Measurements from ENCODE around the gene SLC39A3.

The SLC39A3 gene

GRCh38 chr19:2744113-2744512, 4.3 kb upstream of the SLC39A3 start:
- DNase-seq, result no peak

- DNase-seq, result no peak
Observed at GRCh38 chr19:2743099-2743498, 3.3 kb upstream of the SLC39A3 start.

- DNase-seq, result no peak
Observed at GRCh38 chr19:2740314-2740656, 468 bp upstream of the SLC39A3 start.

GRCh38 chr19:2736550-2737190, 3.1 kb downstream of the SLC39A3 start:
- no peak for DNase-seq

- DNase-seq, result no peak
Observed at GRCh38 chr19:2735374-2735773, 4.4 kb downstream of the SLC39A3 start.

- no peak for DNase-seq
Observed at GRCh38 chr19:2734589-2735288, 5.1 kb downstream of the SLC39A3 start.

GRCh38 chr19:2733930-2734588, 5.8 kb downstream of the SLC39A3 start:
- no peak for DNase-seq

GRCh38 chr19:2732883-2733282, 6.9 kb downstream of the SLC39A3 start:
- DNase-seq, result no peak

- DNase-seq, result no peak
Observed at GRCh38 chr19:2732157-2732725, 7.6 kb downstream of the SLC39A3 start.

- DNase-seq, result no peak
Observed at GRCh38 chr19:2731181-2731995, 8.4 kb downstream of the SLC39A3 start.

GRCh38 chr19:2729943-2730818, 9.6 kb downstream of the SLC39A3 start:
- DNase-seq, result no peak

- DNase-seq, result no peak
Observed at GRCh38 chr19:2728783-2729387, 10.9 kb downstream of the SLC39A3 start.

GRCh38 chr19:2727640-2727944, 12.2 kb downstream of the SLC39A3 start:
- no peak for DNase-seq

GRCh38 chr19:2726904-2727639, 12.7 kb downstream of the SLC39A3 start:
- no peak for DNase-seq

- DNase-seq, result no peak
Observed at GRCh38 chr19:2726160-2726855, 13.5 kb downstream of the SLC39A3 start.

GRCh38 chr19:2724148-2724557, 15.7 kb downstream of the SLC39A3 start:
- DNase-seq, result no peak

GRCh38 chr19:2723747-2724146, 16.1 kb downstream of the SLC39A3 start:
- DNase-seq, result no peak

GRCh38 chr19:2723345-2723715, 16.5 kb downstream of the SLC39A3 start:
- DNase-seq, result no peak

- no peak for DNase-seq
Observed at GRCh38 chr19:2722541-2723344, 17.1 kb downstream of the SLC39A3 start.
